Stimulated activated CD4-positive, alpha-beta T cell treated with anti-CD3 and anti-CD28 coated beads, Interleukin-1b, Interleukin-23, amount 100 ng/mL, for 48 hours (primary cell): ENCODE results near the gene AP1M1.

Experiments used
- DNase-seq: peaks from one replicate; pipeline ENCODE4 v3.0.0-alpha.2; 2020

Gene AP1M1

DNA sequence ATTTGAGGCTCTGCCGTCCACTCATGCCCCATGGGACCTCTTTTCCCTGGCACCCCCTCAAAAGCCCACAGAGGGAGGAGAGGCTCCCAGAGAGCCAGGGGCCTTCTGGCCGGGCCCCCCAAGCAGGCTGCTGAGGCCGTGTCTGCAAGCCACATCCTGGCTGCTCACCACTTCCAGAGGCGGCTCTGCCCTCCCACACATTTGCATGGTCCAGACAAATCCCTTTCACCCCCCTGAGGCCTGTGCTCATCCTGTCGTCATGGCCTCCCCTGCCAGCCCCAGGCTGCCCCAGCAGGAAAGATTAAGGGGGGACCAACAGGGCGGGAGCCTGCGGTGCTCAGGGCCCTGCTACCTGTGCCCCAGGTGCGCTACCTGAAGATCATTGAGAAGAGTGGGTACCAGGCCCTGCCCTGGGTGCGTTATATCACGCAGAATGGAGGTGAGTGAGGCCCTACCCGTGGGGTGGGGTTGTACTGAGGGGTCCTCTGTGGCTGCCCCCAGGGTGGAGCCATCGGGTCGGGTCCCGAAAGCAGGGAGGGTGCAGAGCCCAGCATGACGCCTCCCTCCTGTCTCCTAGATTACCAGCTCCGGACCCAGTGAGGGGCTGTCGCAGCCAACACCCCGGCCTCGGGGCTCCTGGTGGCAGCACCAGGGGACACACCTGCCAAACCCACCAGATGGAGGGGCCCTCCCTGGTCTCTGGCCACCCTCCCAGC lies 36.3 kb downstream of the AP1M1 start:
- no peak for DNase-seq

DNA sequence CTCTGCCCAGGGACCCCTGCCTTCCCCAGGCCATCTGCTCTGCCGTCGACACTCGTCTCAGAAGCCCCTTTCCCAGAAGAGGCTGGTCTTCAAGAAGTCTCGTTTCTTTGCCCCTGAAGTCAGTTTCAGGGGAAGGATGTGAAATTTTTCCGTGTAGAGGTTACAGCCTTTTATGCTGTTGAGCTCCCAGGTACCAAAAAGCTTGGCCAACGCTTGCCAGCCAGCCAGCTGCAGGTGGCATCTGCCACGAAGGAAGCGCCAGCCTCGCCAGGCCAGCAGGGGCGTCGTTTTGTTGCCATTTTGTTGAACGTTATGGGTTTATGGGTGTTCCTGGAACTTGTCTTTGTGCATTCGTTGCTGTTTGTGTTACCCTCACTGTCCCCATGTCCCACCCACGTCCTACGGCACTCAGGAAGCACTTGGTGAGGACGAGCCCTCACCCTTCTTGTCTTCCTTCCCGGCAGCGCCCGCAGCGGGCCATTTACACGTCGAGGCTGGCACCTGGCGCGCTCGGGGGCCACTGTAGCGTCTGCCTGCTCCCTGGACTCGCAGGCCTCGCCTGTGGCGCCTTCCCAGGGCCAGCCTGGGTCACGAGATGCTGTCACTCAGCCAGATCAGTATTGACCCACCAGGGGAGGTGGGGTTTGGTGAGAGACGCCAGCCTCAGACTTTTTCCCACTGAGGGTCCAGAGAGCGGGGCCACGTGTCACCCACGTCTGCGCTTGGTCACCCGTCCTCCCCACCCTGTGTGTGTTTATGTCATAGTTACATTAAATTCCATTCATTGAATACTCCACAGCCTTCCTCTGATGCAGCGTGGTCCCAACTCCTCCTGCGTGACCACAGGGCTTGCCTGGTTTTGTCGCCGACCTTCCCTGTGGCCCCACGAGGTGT lies 37.1 kb downstream of the AP1M1 start:
- DNase-seq, result no peak

DNA sequence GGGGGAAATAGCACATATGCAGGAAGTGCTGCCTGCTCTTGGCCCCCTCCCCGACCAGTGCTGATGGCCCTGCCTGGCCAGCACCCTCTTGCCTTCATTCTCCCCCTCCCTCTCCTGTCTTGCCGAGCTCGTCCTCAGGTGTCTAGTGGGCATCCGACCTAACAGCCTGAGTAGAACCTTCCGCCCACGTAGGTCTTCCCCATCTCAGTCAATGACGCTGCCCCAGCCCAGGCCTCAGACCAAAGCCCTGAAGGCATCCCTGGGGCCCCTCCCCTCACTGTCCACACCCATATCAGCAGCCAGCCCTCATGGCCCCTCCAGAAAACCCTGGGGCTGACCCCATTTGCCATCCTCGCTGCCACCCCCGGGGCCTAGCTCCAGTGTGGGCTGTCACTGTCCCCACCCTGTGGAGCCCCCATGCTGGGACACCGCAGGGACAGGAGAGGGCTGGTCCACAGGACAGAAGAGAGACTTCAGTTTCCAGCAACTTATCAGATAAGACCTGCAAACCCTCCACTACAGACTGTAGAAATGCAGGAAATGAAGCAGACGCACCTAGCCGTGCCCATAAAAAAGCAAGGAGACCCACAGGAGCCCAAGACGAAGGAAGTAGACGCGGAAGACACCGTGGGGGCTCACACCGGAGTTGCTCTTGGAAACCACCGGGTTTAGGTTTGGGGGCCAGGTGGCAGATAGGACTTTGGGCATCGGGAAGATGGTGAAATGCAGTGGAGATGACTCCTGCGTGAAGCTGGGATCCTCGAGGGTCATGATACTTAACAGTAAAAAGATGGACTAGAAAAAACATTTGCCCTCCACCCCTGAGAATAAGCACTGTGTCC lies 38.3 kb downstream of the AP1M1 start:
- DNase-seq, result no peak

DNA sequence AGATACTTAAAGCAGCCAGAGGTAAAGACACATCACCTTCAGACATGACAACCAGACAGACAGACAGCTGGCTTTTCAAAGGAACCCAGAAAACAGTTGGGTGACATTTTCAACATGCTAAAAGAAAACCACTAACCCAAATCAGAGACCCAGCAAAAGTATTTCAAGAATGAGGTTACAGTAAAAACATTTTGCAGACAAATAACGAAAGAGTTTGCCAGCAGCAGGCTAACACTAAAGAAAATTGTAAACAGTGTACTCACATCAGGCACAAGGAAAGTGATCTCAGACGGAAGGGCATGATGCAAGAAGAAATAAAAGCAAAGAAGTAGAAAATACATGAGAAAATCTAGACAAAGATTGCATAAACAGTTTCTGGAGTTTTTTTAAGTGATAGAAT lies 46.4 kb downstream of the AP1M1 start:
- DNase-seq, result no peak

DNA sequence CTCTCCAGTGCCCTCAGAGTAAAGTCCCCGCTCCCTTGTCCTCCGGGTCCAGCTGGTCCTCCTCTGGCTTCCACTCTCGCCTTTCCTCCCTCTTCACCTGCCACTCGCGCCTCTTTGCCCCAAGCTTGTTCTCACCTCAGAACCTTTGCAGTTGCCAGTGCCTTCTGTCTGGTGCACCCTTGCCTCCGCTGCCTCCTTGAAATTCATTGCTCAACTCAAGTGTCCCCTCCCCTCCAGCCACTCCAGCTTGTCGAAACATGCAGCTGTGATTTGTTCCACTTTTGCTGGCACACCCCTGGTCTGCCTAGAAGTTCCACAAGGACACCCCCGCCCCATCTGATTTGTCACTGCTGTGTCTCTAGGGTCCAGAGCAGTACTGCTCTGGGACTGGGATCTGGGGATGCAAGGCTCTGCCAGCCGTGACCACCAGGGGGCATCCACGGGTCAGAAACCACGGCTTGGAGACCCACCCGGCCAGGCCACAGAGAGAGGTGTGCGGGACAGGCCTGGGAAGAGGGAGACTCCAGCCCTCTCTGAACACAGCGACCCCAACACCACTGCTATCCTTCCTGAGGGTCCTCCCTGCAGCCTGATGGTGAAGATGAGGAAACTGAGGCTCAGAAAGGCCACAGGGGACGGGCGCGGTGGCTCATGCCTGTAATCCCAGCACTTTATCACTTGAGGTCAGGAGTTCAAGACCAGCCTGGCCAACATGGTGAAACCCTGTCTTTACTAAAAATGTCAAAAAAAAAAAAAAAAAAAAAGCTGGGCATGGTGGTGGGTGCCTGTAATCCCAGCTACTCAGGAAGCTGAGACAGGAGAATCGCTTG lies 49.9 kb downstream of the AP1M1 start:
- peak; percentile 81 for DNase-seq

DNA sequence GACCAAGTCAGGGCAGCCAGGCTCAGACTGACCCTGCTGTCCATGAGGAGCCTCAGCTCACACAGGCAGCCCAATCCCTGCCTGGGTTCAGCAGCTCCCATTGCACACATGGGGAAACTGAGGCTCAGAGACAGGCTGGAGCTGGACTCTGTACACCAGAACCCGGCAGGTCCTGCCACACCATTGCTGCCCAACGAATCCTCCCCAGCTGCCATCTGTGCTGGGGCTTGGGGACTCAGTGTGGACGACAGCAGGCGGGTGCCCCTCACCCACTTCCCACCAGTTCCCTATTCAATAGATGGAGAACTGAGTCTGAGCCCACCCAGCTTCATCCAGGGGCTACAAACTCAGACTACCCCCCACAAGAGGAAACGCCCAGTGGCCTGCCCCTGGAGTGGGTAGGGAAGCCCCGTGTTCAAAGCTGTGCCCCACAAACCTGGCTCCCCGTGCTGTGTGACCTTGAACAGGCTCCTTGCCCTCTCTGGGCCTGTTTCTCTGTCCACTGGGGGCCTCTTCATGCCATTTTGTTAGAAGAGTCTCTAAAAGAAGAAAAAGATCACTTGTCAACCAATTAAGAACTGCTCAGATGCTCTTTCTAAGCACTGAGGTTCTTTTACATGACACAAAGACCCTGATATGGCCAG lies 50.8 kb downstream of the AP1M1 start:
- no peak for DNase-seq

DNA sequence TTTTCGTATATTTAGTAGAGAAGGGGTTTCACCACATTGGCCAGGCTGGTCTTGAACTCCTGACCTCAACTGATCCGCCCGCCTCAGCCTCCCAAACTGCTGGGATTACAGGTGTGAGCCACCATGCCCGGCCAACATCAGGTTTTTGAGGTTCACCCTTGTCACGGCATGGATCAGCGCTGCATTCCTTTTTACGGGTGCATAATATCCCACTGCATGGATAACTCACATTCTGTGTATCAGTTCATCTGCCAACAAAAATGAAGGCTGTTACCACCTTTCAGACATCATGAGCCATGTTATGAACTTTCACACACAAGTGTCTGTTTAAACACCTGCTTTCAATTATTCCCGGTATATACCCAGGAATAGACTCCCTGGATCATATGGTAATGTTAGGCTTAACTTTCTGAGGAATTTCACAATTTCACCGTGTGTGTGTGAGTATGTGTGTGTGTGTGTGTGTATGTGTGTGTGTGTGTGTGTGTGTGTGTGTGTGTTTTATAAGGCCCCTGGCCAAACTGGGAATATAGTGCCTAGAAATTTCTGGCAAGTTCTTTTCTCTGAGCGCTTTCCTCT lies 52.2 kb downstream of the AP1M1 start:
- DNase-seq, result no peak

DNA sequence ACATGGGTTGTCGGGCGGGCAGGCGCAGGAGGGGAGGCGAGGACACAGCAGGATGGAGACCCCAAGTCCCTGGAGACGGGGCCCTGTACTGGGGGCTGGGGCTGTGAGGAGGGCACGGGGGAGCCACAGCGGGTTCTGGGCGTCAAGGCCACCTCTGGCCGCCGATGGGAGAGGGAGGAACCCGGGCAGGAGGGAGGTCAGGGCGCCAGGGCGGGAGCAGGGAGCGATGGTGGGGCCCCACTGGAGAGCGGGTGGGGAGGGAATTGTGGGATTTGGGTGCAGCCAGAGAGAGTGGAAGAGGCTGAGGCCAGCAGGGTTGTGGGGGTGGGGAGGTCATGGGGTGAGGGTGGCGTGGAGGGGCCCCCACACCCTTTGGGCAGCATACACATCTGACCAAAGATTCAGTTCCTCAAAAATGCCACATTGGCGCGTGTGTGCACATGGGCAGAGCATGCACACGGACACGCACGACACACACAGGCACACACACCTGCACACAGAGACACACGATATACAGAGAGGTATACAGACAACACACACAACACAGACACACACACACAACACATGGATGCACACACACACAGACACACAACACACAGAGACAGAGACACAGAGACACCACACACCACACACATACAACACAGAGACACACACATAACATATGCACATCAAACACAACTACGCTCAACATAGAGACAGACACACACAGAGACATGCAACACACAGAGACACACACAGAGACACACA lies 54.9 kb downstream of the AP1M1 start:
- no peak for DNase-seq

DNA sequence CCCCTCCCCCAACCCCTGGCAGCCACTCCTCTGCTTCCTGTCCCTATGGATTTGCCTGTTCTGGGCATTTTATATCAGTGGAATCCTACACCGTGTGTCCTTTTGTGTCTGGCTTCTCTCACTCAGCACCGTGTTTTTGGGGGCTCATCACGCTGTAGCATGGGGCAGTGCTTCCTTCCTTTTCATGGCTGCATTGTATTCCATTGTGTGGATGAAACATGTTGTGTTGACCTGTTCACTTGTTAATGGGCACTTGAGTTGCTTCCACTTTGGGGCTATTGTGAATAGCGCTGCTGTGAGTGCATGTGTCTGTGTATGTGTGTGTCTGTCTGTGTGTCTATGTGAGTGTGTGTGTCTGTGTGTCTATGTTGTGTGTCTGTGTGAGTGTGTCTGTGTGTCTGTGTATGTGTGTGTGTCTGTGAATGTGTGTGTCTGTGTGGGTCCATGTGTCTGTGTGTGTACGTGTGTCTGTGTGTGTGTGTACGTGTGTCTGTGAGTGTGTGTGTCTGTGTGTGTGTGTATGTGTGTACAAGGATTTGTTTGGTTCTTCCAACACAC lies 57.2 kb downstream of the AP1M1 start:
- no peak for DNase-seq

DNA sequence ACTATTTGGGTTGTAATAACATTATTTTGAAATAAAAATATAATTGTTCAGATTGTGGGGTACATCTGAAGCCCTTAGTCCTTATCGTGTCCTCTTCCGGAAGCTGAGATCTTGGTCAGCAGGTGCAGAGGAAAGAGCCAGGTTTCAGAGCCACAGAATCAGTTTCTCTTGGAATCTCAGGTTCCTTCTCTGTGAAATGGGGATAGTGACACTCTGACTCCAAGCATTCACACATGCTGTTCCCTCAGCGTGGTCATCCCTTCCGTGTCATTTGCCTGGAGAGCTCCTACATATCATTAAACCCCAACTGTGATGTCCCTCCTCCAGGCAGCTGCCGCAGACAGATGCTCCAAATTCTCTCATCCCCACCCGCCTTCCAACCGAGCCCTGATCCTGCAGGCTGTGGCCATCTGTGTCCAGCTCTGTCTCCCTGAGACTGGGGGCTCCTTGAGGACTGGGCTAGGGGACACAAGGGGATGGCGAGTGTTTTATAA lies 59.8 kb downstream of the AP1M1 start:
- DNase-seq, result no peak

DNA sequence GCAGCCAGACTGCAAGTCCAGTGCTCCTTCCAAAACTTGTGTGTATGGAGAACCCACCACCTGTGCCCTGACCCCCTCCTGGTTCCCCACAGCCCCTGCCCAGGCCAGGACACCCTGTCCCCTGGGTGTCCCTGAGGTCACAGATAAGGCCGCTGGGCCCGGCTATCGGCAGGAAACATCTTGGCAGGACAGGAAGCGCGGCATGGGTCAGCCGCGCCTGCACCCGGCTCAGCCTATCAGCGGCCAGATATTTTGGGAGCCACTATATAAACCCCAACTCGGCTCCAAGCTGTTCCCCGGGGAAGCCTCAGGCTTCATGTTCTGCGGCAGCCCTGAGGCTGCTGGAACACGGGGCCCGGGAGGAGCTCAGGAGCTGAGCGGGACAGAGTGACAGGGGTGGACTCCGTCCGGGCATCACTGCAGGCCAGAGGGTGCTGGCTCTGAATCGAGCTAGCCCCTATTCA lies 60.8 kb downstream of the AP1M1 start:
- no peak for DNase-seq

DNA sequence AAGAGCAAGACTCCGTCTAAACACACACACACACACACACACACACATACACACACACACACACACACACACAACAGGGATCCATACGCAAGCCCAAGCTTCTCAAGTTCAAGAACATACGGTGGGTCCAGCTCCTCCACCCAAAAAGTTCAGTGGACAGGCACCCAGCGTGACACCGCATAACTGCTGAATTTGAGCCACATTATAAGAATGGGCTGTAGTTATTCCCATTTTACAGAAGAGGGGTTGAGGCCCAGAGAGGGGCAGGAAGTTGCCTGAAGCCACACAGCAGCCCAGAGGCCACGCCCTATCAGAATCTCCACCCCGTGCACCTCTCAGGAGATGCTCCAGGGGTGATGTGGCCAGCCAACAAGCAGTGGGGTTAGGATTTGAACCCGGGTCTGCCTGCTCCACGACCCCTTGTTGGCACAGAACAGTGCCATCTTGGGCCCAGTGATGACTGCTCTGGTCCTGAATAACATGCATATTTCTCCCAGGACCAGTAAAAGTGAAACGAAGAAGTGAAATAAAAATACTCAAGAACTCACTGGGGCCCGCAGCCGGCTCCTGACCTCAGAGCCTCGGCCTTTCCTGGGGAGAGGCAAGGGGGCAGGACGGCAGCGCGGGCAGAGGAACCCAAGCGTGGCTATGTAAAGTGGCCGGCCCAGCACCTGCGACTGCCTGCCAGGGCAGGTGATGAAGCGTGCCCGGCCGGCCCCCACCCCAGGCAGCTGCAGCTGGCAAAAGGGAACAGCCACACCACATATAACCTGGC lies 61.9 kb downstream of the AP1M1 start:
- DNase-seq, result no peak

DNA sequence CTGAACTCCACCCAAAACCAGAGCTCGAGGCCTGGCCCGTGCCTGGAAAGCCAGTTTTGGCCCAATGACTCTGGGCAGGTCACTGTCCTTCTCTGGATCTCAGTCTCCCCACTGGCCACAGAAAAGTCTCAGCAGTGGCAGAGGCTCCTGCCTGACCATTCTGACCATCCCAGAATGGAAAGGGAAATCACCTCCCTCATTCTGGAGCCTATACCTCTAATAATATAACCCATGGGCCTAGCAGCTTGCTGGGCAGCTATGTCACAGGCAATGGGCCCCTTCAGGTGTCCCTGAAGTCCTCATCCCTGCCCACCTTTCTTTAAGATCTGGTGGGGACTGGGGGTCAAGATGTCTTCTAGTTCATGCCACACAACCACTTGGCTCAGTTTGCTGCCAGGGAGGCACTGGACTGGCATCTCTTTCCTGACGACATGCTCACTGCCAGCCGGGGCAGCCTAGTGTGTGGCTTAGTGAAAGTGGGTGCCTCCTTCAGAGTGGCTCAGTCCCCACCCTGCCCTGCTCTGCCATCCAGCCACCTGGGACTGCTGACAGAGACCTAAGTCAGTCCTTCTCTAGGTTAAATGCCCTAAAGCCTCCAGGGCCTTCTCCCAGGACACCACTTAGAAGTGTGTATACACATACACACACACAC lies 62.6 kb downstream of the AP1M1 start:
- DNase-seq, result no peak

DNA sequence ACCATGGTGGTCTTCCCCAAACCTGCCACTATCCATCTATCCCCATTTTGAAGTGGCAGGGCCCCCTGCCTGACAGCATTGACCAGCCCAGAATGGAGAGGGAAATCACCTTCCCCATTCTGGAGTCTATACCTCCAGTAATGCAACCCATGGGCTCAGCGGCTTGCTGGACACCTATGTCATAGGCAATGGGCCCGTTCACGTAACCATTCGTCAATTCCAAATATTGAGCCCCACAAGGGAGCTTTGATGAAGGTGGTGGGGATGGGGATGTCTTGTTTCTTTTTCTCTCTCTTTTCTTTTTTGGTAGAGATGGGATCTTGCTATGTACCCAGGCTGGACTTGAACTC lies 63.1 kb downstream of the AP1M1 start:
- no peak for DNase-seq

DNA sequence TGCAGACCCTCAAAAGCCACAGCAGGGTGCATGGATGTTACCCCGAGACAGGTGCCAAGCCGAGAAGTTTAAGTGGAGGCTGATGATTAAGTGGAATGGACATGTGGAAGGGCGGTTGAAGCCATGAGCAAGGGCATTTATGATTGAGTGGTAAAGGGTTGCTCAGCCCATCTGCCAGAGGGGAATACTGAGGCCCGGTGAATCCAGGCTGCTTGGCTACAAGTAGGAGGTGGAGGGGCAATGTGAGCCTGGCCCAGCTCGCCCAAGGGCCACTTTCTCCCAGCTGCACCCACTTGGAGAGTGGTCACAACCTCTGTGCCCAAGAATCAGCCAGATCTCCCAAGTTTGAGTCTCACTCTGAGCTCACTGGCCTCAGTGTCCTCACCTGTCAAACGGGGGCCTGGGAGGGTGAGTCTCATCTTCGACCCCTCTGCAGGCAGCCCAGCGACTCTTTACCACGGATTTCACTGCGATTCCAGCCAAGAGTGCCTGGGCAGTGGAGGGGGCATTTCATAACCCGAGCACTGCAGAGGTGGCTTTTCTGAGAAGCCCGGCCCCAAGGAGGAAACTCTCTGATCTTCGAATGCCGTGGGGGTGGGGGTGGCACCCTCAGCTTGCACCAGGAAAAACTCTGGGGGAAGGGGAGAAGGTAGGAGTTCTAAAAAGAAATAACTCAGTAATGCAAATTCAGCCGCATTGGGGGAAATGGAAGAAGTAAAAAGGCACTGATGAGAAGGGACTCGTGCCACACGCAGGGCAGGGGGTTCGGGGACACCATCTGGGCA lies 64.1 kb downstream of the AP1M1 start:
- no peak for DNase-seq

DNA sequence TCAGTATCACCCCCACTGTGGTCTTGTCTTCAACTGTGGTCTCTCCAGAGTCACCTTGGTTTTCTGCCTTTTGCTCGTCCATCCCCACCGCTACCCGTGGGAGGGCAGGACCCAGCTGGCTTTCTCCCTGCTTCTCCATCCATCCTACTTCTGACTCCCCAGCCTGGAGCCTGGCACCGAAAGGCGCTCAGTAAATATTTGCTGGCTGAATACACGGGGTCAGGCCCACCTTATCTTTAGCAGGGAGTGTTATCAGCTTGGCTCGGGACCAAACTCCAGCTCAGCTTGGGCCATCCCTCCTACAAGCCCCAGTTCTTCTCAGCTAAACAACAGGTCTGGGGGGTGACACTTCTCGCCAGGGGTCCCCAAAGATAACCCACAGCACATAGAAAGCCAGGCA lies 64.9 kb downstream of the AP1M1 start:
- no peak for DNase-seq

DNA sequence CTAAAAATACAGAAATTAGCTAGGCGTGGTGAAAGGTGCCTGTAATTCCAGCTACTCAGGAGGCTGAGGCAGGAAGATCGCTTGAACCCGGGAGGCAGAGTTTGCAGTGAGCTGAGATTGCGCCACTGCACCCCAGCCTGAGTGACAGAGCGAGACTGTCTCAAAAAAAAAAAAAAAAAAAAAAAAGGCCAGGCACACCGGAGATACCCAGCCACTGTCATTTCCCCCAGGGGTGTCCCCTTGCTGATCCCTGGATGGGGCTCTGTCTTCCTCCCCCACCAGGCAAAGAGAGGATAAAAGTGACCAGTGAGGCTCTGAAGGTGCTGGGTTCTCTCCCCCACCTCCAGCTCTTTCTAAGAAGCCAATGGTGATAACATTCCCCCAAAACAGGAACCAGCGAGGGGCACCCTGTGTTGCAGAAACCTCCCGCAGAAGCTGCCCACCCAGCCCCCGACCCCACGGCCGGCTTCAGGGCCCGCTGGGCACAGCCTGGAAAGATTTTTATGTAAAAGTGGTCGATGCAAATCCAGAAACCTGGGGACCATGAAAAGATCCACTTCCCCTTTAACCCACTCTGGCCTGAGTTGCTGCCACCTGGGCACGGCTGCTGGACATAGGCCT lies 65.5 kb downstream of the AP1M1 start:
- DNase-seq, result no peak

DNA sequence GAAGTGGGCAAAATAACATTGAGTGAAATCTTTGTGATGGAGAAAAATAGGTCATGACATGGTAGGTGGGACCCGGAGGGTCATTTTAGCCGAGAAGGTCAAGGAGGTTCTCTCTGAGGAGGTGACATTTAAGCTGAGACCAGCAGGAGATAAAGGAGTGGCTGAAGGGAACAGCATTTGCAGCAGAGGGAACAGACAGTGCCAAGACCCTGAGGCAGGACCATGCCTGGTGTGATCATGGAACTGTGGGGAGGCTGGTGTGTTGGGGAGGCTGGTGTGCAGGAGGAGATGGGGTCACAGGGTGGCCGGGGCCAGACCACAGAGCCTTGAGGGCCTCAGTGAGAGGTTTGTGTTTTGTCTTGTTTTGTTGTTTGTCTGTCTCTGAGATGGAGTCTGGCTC lies 67.5 kb downstream of the AP1M1 start:
- no peak for DNase-seq
